ENCODE measurements around the gene CALU.

GRCh38 chr7:128728598-128728997 is 10.6 kb upstream of the CALU start:
- TF ChIP-seq CTCF (conservative IDR thresholded peaks at IDR 0.05; ENCODE audit: low read depth in 2 of 2) (no peak), REST (IDR thresholded peaks at IDR 0.05; ENCODE audit: unreplicated experiment) (no peak), EZH2phosphoT487 (IDR thresholded peaks at IDR 0.05; ENCODE audit: unreplicated experiment) (no peak), POLR2AphosphoS5 (IDR thresholded peaks at IDR 0.05; ENCODE audit: low read depth) (no peak), EZH2 (IDR thresholded peaks at IDR 0.05; ENCODE audit: low read depth, unreplicated experiment) (no peak), ZNF462 (CRISPR knock-in tag; IDR thresholded peaks at IDR 0.05) (no peak), JUNB (IDR thresholded peaks at IDR 0.05; ENCODE audit: unreplicated experiment) (no peak), CREB1 (CRISPR knock-in tag; IDR thresholded peaks at IDR 0.05; ENCODE audit: low read depth) (no peak), STAT1 (IDR thresholded peaks at IDR 0.05; ENCODE audit: unreplicated experiment) (no peak), ZNF114 (CRISPR knock-in tag; IDR thresholded peaks at IDR 0.05) (no peak)

All from GM23338 (cell line).